Heart left ventricle (tissue), 13 donors: ENCODE data around the gene ELAVL1.

Source experiments
- POLR2A ChIP-seq, 2 donors: fragments of 450-650 bp; IDR thresholded peaks; one replicate each; pipeline ENCODE4 v1.6.1; 2017; ENCODE audit warnings: antibody characterized with exemption in 2 of 2, mild to moderate bottlenecking in 2 of 2, moderate library complexity in 2 of 2
- TF ChIP-seq, protein P1 (sequence below), 12 donors: fragments of 200-600 bp; sonication (generic) in 4 of 12; IDR thresholded peaks; one replicate each; pipeline versions ENCODE4 v1.5.0 to v1.8.0; 2018 to 2022; ENCODE audit warnings: antibody characterized with exemption in 12 of 12, mild to moderate bottlenecking in 5 of 12
- donor health status: ischemic (EF 13 %, LVEDD 7.1; RV severe dilation, severe dysfunction).
- donor health status: DM: no; HTN: yes; CAD: no.
- donor health status: DM: no; HTN: no; CAD: no.
- donor health status: ischemic (EF 25% LVEDD 6.9; RV normal size, moderate dysfunction).
- donor health status: ischemic (EF 25% LVEDD 5.7; RV mildly dilated, moderate dysfunction).
- donor health status: ischemic (EF 35%, LVEDD 5.7; RV mildly dilated, moderate dysfunction).
- donor health status: nonischemic (EF 11% LVEDD 7.7; RV severe dilation, severe dysfunction).
- donor health status: DM: yes; HTN: yes; CAD: no.
- donor health status: PGD.
- donor health status: ischemic (EF 29% LVEDD 5.4; RV normal size, mild dysfunction).
- donor health status: nonischemic (EF 23%, LVEDD 6.1; RV moderate dilation, normal function).

DNA sequence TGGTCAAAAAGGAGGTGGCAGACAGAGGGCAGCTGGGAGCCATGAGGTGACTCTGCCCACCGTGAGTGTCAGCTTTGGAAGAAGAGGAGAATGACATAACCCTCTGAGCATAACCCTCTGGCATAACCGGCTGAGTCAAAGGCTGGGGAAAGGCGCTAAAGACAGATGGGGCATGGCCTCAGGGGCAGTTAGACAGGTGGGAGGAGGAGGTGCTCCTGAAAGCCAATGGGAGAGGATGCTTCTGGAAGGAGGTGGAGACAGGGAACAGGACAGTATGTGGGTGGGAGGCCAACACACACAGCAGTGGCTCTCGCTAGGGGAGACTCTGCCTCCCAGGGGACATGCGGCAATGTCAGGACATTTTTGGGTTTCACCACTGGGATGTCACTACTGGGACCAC lies 17.1 kb downstream of the ELAVL1 start:
- no peak for TF ChIP-seq POLR2A (IDR thresholded peaks at IDR 0.05)
- TF ChIP-seq, protein P1, sequence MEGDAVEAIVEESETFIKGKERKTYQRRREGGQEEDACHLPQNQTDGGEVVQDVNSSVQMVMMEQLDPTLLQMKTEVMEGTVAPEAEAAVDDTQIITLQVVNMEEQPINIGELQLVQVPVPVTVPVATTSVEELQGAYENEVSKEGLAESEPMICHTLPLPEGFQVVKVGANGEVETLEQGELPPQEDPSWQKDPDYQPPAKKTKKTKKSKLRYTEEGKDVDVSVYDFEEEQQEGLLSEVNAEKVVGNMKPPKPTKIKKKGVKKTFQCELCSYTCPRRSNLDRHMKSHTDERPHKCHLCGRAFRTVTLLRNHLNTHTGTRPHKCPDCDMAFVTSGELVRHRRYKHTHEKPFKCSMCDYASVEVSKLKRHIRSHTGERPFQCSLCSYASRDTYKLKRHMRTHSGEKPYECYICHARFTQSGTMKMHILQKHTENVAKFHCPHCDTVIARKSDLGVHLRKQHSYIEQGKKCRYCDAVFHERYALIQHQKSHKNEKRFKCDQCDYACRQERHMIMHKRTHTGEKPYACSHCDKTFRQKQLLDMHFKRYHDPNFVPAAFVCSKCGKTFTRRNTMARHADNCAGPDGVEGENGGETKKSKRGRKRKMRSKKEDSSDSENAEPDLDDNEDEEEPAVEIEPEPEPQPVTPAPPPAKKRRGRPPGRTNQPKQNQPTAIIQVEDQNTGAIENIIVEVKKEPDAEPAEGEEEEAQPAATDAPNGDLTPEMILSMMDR (IDR thresholded peaks at IDR 0.05), result no peak
